DND-41 (cell line): ENCODE data around the gene EPAS1.

Experiments
- CTCF ChIP-seq: IDR thresholded peaks from 2 replicates; pipeline ENCODE4 v1.5.1; 2012; ENCODE audit warnings: borderline replicate concordance, low read length, moderate library complexity, mild to moderate bottlenecking; ENCODE audit not compliant: poor library complexity, severe bottlenecking; ENCODE audit errors: extremely low read depth
- EZH2 ChIP-seq: IDR thresholded peaks from 3 replicates; pipeline ENCODE4 v1.6.1; 2012; ENCODE audit warnings: borderline replicate concordance, low read depth, mild to moderate bottlenecking, moderate library complexity, low read length, inconsistent platforms; ENCODE audit not compliant: severe bottlenecking

GRCh38 chr2:46393865-46394264, 96.7 kb downstream of the EPAS1 start:
- TF ChIP-seq CTCF (no peak), EZH2 (no peak)
